HG03565 (cell line): Measurements from ENCODE around the gene PEX13.
"Not testable (repeated sequence)": the region's sequence is repeated elsewhere in the genome, so short reads cannot be mapped to it uniquely, and the experiment has no call there.

Experiments used
- ATAC-seq: cut with Tn5 transposase; IDR thresholded peaks from one replicate; pipeline ENCODE4 v1.9.1; 2021; ENCODE audit warnings: mild to moderate bottlenecking, moderate library complexity; ENCODE audit not compliant: unreplicated experiment

PEX13 gene, protein sequence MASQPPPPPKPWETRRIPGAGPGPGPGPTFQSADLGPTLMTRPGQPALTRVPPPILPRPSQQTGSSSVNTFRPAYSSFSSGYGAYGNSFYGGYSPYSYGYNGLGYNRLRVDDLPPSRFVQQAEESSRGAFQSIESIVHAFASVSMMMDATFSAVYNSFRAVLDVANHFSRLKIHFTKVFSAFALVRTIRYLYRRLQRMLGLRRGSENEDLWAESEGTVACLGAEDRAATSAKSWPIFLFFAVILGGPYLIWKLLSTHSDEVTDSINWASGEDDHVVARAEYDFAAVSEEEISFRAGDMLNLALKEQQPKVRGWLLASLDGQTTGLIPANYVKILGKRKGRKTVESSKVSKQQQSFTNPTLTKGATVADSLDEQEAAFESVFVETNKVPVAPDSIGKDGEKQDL

GRCh38 chr2:61017556-61018317 lies at the start of gene PEX13, which contains the start of gene PUS10:
PEX13 (plus strand) TSS chr2:61017720; CDS start chr2:61017760, 40 bp downstream.
PUS10 (minus strand) TSS chr2:61018255; CDS start chr2:61011890, 6,365 bp downstream.
- peak; percentile 62 for ATAC-seq

DNA sequence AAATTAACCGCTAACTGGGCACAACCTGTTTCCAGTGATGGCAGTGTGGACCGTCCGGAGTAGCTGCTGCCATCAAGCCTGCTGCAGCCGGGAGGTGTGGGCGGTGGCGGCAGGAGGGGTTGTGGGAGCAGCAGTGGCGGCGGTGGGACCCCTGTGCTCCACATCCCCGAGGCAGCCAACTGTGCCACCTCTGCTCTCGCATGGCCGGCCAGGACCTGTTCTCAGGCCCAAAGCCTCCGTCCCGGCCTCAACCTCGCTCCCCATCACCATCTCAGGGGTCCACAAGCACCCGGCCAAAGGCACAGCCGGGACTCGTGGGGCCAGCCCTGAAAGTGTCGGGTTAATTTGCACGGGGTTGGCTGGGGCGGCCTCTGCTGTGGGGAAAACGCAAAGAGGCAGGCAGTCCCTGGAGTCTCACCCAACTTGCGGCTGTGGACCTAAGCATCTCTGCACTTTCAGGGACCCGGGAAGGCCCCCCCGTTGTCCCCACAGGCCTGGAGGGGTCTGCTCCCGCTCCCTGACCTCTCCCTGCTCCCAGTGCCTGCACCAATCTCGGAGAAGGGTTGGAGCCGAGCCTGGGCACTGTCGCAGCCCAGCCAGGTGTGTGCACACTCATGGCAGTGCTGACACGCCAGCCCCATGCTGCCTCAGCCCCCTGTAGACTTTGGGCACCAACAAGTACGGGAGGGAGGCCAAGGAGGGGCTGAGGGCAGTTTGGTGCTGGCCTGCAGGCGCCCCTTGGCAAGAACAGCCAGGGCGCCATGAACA lies 44.4 kb upstream of the PEX13 start:
- ATAC-seq = no peak

- no peak for ATAC-seq
These were observed 43.8 kb upstream of the PEX13 start for GRCh38 chr2:60973705-60974104.

DNA sequence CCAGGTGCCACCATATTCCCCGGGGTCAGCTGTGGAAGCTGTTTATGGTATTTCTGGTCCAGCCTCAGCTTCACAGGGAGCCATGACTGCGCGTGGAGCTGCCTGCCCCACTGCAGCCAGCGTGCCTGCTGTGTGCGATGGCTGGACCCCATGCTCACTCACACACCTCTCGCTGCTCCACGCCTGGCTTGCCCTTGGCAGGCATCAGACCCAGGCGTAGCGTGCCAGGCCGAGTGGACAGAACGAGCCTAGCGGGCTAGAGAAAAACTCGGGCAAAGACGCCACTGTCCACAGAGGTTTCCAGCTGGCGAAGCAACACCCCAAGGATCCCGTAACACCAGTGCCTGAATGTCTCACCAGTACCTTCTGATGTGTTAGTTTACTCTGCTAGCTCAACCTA lies 42.9 kb upstream of the PEX13 start:
- ATAC-seq = no peak

GRCh38 chr2:60976256-60976850 lies 41.2 kb upstream of the PEX13 start:
- ATAC-seq = no peak

- peak; percentile 38 for ATAC-seq
These were observed 40.5 kb upstream of the PEX13 start for GRCh38 chr2:60976875-60977561.

- ATAC-seq = no peak
These were observed 40.0 kb upstream of the PEX13 start for GRCh38 chr2:60977562-60977895.

- ATAC-seq = no peak
These were observed 38.3 kb upstream of the PEX13 start for GRCh38 chr2:60979231-60979630.

DNA sequence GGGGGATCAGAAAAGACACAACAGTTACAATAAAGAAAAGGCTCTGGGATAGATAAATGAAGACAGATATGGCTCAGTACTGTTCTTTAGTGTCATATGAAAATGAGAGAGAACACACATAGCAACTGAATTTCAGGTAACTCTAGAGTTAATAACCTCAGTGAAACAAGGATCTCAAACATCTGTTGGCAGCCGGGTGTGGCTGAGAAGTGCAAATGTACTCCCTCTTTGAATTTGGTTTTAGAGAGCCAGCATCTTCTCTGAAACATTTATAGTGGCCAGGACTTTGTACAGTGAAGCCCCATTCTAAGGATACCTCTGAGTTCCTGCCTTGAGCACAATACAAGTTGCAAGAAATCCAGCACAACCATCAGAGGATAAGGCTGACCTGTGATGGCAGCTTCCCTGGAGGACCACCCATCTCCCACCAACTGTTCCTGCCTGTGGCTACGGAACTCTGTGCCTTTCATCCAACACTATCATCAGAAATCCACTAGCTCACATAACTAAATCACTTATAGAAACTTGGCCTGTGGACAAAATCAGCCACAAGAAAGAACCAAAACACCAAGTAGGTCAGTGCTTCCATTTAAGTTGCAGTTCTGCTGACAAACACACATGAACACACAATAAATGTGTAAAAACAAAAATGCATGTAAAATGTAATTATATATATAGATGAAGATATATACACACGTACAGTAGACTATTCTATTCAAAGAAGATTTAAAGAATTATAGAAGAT lies 37.3 kb upstream of the PEX13 start:
- ATAC-seq = no peak

DNA sequence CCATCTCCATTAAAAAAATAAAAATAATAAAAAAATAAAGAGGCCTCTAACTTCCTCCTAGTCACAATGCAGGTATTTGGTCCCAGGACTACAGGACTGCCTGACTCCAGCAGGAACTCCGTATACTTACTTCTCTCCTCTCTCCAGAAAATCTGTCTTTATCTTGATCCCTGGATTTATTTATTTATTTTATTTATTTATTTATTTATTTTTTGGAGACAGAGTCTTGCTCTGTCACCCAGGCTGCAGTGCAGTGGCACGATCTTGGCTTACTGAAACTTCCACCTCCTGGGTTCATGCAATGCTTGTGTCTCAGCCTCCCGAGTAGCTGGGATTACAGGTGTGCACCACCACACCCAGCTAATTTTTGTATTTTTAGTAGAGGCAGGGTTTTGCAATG lies 35.5 kb upstream of the PEX13 start:
- ATAC-seq = not testable (repeated sequence)

DNA sequence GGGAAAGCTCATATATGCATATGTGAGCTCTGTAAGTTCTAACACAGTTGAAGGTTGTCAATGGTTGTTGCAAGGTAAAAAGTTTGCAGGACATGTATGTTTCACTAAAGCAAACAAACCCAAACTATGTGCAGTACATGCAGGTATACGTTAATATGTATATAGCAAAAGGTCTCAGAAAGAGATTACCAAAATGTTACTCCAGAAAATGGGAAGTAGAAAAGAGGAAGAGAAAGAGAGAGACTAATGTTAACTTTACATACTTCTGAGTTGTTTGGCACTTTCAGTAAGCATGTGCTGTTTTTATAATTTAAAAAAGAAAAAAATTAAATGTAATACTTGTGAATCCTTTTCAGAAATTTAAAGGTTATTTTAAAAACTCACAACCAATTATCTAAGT lies 32.8 kb upstream of the PEX13 start:
- no peak for ATAC-seq

- no peak for ATAC-seq
These were observed 30.5 kb upstream of the PEX13 start for GRCh38 chr2:60987041-60987440.

GRCh38 chr2:60987656-60988055 lies 29.9 kb upstream of the PEX13 start:
- not testable (repeated sequence) for ATAC-seq

GRCh38 chr2:60989259-60989658 lies 28.3 kb upstream of the PEX13 start:
- ATAC-seq = no peak

- ATAC-seq = no peak
These were observed 25.9 kb upstream of the PEX13 start for GRCh38 chr2:60991644-60992043.

DNA sequence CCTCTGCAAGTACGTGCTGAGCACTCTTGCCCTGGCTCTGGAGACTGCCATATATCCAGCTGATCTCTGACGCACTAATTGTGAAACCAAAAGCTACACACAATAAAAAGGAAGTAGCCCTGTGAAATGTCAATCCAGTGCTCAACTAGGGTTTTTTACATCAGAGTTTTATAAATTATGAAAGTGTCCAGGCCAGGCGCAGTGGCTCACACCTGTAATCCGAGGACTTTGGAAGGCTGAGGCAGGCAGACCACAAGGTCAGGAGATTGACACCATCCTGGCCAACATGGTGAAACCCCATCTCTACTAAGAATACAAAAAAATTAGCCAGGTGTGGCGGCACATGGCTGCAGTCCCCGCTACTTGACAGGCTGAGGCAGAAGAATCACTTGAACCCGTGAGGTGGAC lies 24.5 kb upstream of the PEX13 start:
- ATAC-seq = peak; percentile 97

DNA sequence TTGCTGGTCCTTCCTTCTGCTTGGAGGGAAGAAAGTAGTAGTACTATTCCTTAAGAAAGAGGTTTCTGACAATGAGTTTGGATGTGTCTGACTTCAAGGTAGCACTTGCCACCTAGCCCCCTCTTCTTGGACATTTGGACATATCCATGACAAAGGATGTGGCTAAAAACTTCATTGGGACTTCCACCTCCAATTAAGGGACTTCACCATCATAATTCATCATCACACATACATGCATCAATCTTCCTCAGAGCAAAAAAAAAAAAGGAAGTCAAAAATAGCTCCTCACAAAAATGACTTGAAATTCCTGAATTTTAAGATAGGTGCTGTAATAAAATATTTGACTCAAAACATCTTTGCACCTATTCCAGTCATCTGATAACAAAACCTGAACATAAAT lies 23.4 kb upstream of the PEX13 start:
- ATAC-seq = no peak

DNA sequence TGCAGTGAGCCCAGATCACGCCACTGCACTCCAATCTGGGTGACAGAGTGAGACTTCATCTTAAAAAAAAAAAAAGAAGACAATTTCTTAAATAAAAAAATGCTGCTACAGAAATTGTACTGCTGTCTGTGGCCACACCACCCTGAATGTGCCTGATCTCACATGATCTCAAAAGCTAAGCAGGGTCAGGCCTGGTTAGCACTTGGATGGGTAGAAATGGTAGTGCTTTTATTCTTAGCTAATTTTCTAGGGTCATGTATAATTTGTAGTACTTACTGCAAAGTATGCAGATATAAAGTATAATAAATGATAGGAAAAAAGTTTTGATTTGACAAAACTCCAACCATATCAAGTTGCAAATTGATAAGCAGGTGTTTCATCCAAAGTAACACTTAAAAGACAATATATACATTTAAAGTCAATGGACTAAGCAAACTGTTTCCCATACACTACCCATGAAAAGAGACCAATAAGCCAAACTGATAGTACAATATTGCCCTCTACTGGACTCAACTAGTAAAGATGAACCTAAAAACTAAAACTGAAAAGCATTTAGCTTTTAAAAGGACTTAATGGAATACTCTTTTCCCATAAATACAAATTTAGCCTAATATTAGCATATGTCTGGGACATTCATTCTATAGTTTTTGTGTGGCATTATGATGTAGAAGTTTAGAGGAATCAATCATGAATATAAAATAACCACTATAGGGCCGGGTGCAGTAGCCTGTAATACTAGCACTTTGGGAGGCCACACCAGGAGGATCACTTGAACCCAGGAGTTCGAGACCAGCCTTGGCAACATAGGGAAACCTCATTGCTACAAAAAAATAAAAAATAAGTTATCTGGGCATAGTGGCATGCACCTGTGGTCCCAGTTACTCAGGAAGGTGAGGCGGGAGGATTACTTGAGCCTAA lies 18.6 kb upstream of the PEX13 start:
- ATAC-seq = no peak

DNA sequence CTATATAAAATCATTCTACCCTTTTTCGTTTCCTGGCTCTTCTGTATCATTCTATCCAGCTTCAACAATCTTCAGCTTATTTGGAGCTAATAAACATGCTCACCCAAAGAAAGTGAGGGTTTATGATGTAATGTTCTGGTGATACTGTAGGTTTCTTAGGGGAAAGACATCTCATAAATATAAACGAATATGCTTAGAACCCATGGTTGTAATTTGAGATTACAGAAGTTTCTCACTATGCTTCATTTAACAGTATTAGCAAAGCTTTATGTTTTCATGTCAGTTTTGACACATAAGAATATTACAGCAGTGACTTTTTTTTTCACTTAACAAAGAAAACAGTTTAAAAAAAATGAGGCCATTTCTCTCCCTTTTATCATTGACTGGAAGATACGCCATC lies 11.8 kb upstream of the PEX13 start:
- ATAC-seq = no peak
